Liver (tissue), 9 donors: ENCODE results near the gene XYLT1. TPM values are rescaled to one million over a fixed set of nuclear protein-coding genes. Genes with fewer than 3 reads are reported as not detected.

Experiments used
- DNase-seq: peaks from one replicate; pipeline ENCODE4 v3.0.0-alpha.2; 2017; ENCODE audit warnings: low spot score
- H3K27ac ChIP-seq, 2 donors: one replicate each; pipeline ENCODE4 v1.7.0; 2013; ENCODE audit warnings: inconsistent platforms in 2 of 2, low read length in 2 of 2, control low read depth in 1 of 2, low read depth in 1 of 2, mild to moderate bottlenecking in 1 of 2
- H3K27me3 ChIP-seq, 4 donors: one replicate each; pipeline versions ENCODE4 v1.6.1 to v1.7.0; 2013; ENCODE audit warnings: low read length in 3 of 4, inconsistent platforms in 1 of 4, mild to moderate bottlenecking in 1 of 4, moderate library complexity in 1 of 4; ENCODE audit not compliant: control insufficient read depth in 4 of 4, insufficient read depth in 4 of 4
- H3K36me3 ChIP-seq, 4 donors: one replicate each; pipeline versions ENCODE4 v1.6.1 to v1.7.0; 2013; ENCODE audit warnings: low read length in 3 of 4, mild to moderate bottlenecking in 3 of 4, low read depth in 1 of 4, moderate library complexity in 1 of 4; ENCODE audit not compliant: control insufficient read depth in 4 of 4, insufficient read depth in 3 of 4
- H3K4me1 ChIP-seq, 4 donors: one replicate each; pipeline versions ENCODE4 v1.6.1 to v1.7.0; 2013; ENCODE audit warnings: low read length in 3 of 4, mild to moderate bottlenecking in 3 of 4, moderate library complexity in 1 of 4; ENCODE audit not compliant: control insufficient read depth in 4 of 4, insufficient read depth in 4 of 4
- H3K4me3 ChIP-seq, 3 donors: one replicate each; pipeline versions ENCODE4 v1.6.1 to v1.7.0; 2013; ENCODE audit warnings: low read length in 3 of 3, control low read depth in 1 of 3, low read depth in 1 of 3, mild to moderate bottlenecking in 1 of 3
- H3K9ac ChIP-seq, 2 donors: one replicate each; pipeline ENCODE4 v1.7.0; 2013; ENCODE audit warnings: low read length in 2 of 2, mild to moderate bottlenecking in 2 of 2, moderate library complexity in 2 of 2, control low read depth in 1 of 2, low read depth in 1 of 2
- H3K9me3 ChIP-seq, 4 donors: one replicate each; pipeline versions ENCODE4 v1.6.1 to v1.7.0; 2013; ENCODE audit warnings: low read length in 3 of 4; ENCODE audit not compliant: control insufficient read depth in 4 of 4
- ATF3 ChIP-seq: IDR thresholded peaks from 2 replicates; pipeline ENCODE4 v1.6.1; 2016; ENCODE audit warnings: antibody characterized with exemption
- CTCF ChIP-seq: fragments of 150-350 bp; IDR thresholded peaks from 2 replicates; pipeline ENCODE4 v1.5.1; 2017; ENCODE audit warnings: improper control_type of control experiment, low read depth, low read length; ENCODE audit not compliant: missing input control
- EGR1 ChIP-seq, 2 donors: IDR thresholded peaks; 2 replicates each; pipeline ENCODE4 v1.6.1; 2016 to 2018; ENCODE audit warnings: antibody characterized with exemption in 2 of 2, low read depth in 2 of 2
- FOXA1 ChIP-seq: IDR thresholded peaks from 2 replicates; pipeline ENCODE4 v1.6.1; 2016; ENCODE audit warnings: antibody characterized with exemption
- FOXA2 ChIP-seq: IDR thresholded peaks from 2 replicates; pipeline ENCODE4 v1.6.1; 2016; ENCODE audit warnings: antibody characterized with exemption
- GABPA ChIP-seq, 2 donors: IDR thresholded peaks in 1 of 2; conservative IDR thresholded peaks in 1 of 2; 2 replicates each; pipeline ENCODE4 v1.6.1; 2016; ENCODE audit warnings: antibody characterized with exemption in 2 of 2, mild to moderate bottlenecking in 1 of 2, moderate library complexity in 1 of 2
- HNF4A ChIP-seq, 2 donors: conservative IDR thresholded peaks; 2 replicates each; pipeline ENCODE4 v1.6.1; 2016; ENCODE audit warnings: antibody characterized with exemption in 2 of 2, mild to moderate bottlenecking in 2 of 2
- HNF4G ChIP-seq: IDR thresholded peaks from 2 replicates; pipeline ENCODE4 v1.6.1; 2016; ENCODE audit warnings: antibody characterized with exemption
- JUND ChIP-seq, 2 donors: IDR thresholded peaks; 2 replicates each; pipeline ENCODE4 v1.6.1; 2016; ENCODE audit warnings: antibody characterized with exemption in 2 of 2
- MAX ChIP-seq: IDR thresholded peaks from 2 replicates; pipeline ENCODE4 v1.6.1; 2016; ENCODE audit warnings: antibody characterized with exemption
- NR2F2 ChIP-seq: IDR thresholded peaks from 2 replicates; pipeline ENCODE4 v1.6.1; 2016; ENCODE audit warnings: antibody characterized with exemption
- RAD21 ChIP-seq, 2 donors: IDR thresholded peaks; 2 replicates each; pipeline ENCODE4 v1.6.1; 2016; ENCODE audit warnings: antibody characterized with exemption in 2 of 2, mild to moderate bottlenecking in 2 of 2
- REST ChIP-seq: IDR thresholded peaks from 2 replicates; pipeline ENCODE4 v1.6.1; 2016; ENCODE audit warnings: antibody characterized with exemption, mild to moderate bottlenecking
- RXRA ChIP-seq, 2 donors: IDR thresholded peaks; 2 replicates each; pipeline ENCODE4 v1.6.1; 2017 to 2018; ENCODE audit warnings: antibody characterized with exemption in 2 of 2, mild to moderate bottlenecking in 1 of 2
- SP1 ChIP-seq: IDR thresholded peaks from 2 replicates; pipeline ENCODE4 v1.6.1; 2018; ENCODE audit warnings: antibody characterized with exemption, mild to moderate bottlenecking
- TAF1 ChIP-seq: conservative IDR thresholded peaks from 2 replicates; pipeline ENCODE4 v1.6.1; 2016; ENCODE audit warnings: antibody characterized with exemption, mild to moderate bottlenecking
- YY1 ChIP-seq: IDR thresholded peaks from 2 replicates; pipeline ENCODE4 v1.6.1; 2016; ENCODE audit warnings: antibody characterized with exemption, mild to moderate bottlenecking
- ZBTB33 ChIP-seq: IDR thresholded peaks from 2 replicates; pipeline ENCODE4 v1.6.1; 2016; ENCODE audit warnings: antibody characterized with exemption
- WGBS: extraction: QIAGEN DNeasy Blood & Tissue Kit; methylation state at CpG from one replicate; pipeline ENCODE4 v1.1.7; 2013; 5-methylcytosine and 5-hydroxymethylcytosine counted together
- polyA plus RNA-seq, 2 donors: library from polyadenylated mRNA; stranded (reverse) in 1 of 2; unstranded in 1 of 2; fragments of 200-250 nt in 1 of 2; fragments of >200 nt in 1 of 2; fragmentation: Nextera tagmentation in 1 of 2; extraction: Ambion mirVana in 1 of 2; gene quantifications; one replicate each; pipeline versions ENCODE4 v1.2.1 to v1.2.3, GENCODE V29; 2013 to 2015
- total RNA-seq, 2 donors: library from RNA; depleted of rRNA; stranded (reverse); fragments of >200 nt; gene quantifications; one replicate each; pipeline ENCODE4 v1.2.3, GENCODE V29; 2014
- donor health status: healthy.
- donor health status: healthy.
- donor health status: healthy.
- donor health status: healthy.
- donor health status: healthy.

XYLT1 gene
- total and polyA plus RNA-seq, 4 donors = 0.25 to 2.3 (median 0.53) TPM

- H3K4me3 ChIP-seq = no peak overlapping the region
- no peaks in the 10 kb centered on the region for H3K9me3 ChIP-seq
- TF ChIP-seq ZBTB33 (no peak), MAX (no peak), HNF4G (no peak), HNF4A (conservative IDR thresholded peaks at IDR 0.05) (no peak), RAD21 (IDR thresholded peaks at IDR 0.05) (no peak)
- no peak for DNase-seq
- no peaks in the 10 kb centered on the region for H3K27me3 ChIP-seq
- H3K27ac ChIP-seq = no peak overlapping the region
- no peaks in the 10 kb centered on the region for H3K4me1 ChIP-seq
- no peaks in the 10 kb centered on the region for H3K36me3 ChIP-seq
- WGBS = 54% methylated on average over 12 of the region's 12 CpGs
- H3K9ac ChIP-seq = no peak overlapping the region
Observed at GRCh38 chr16:17459903-17460521, 10.7 kb downstream of the XYLT1 start.

GRCh38 chr16:17457997-17458396 lies 12.8 kb downstream of the XYLT1 start:
- TF ChIP-seq EGR1 (IDR thresholded peaks at IDR 0.05; ENCODE audit: low read depth in 2 of 2) (no peak), NR2F2 (no peak), YY1 (no peak), REST (no peak), FOXA2 (no peak), GABPA (IDR thresholded peaks at IDR 0.05 in 1 of 2, conservative IDR thresholded peaks at IDR 0.05 in 1 of 2) (no peak), HNF4G (no peak), MAX (no peak), SP1 (no peak), FOXA1 (no peak), TAF1 (no peak), ATF3 (no peak), RAD21 (IDR thresholded peaks at IDR 0.05) (no peak), ZBTB33 (no peak), CTCF (no peak), JUND (IDR thresholded peaks at IDR 0.05) (no peak), RXRA (IDR thresholded peaks at IDR 0.05) (no peak), HNF4A (conservative IDR thresholded peaks at IDR 0.05) (no peak)
- no peaks in the 10 kb centered on the region for H3K27me3 ChIP-seq
- no peaks in the 10 kb centered on the region for H3K36me3 ChIP-seq
- no peak for DNase-seq
- no peaks in the 10 kb centered on the region for H3K4me1 ChIP-seq
- WGBS = 80% methylated on average over 8 of the region's 8 CpGs
- H3K27ac ChIP-seq = no peak overlapping the region
- no peak overlapping the region for H3K4me3 ChIP-seq
- H3K9ac ChIP-seq = no peak overlapping the region
- no peaks in the 10 kb centered on the region for H3K9me3 ChIP-seq
